H1 (cell line): Measurements from ENCODE around the gene DRD2. TPM values are rescaled to one million over a fixed set of nuclear protein-coding genes. Genes with fewer than 3 reads are reported as not detected.

Experiments
- BCL11A ChIP-seq, 2 experiments: IDR thresholded peaks; one replicate each; pipeline ENCODE4 v1.6.1; 2011; ENCODE audit warnings: low read depth in 2 of 2, low read length in 2 of 2, mild to moderate bottlenecking in 2 of 2
- MAFK ChIP-seq: IDR thresholded peaks from 2 replicates; pipeline ENCODE4 v1.6.1; 2012; ENCODE audit warnings: low read depth, mild to moderate bottlenecking, improper control_type of control experiment, low read length
- TEAD4 ChIP-seq: IDR thresholded peaks from 2 replicates; pipeline ENCODE4 v1.6.1; 2012; ENCODE audit warnings: low read depth, low read length, inconsistent platforms, mixed read lengths
- polyA plus RNA-seq, 7 experiments: library from polyadenylated mRNA; depleted of rRNA in 3 of 7; stranded (reverse) in 5 of 7; unstranded in 2 of 7; fragments of >200 nt in 5 of 7; fragments of 200-250 nt in 2 of 7; gene quantifications; 1 replicate in 5 of 7; 2 replicates in 1 of 7; 4 replicates in 1 of 7; pipeline versions ENCODE4 v1.2.1 to v1.2.3, GENCODE V29; 2011 to 2013; ENCODE audit warnings: missing spikeins in 2 of 7, mixed read lengths in 2 of 7
- total RNA-seq: library from RNA; stranded (reverse); fragmentation: NEBNext Ultra II Directional; extraction: Animal tissue kit (Norgen Biotek cat#: 25700); gene quantifications from 2 replicates; pipeline ENCODE4 v1.2.1, GENCODE V29; 2021
- TF ChIP-seq, protein P1 (sequence below): IDR thresholded peaks from 2 replicates; pipeline ENCODE4 v1.6.1; 2011; ENCODE audit warnings: low read length, improper control_type of control experiment

DRD2 gene
- total and polyA plus RNA-seq, 2 of the 8 experiments (the other 6 are each of a cell fraction or from before 2014, with no cell fraction given) = 0.26 to 0.41 TPM

DNA sequence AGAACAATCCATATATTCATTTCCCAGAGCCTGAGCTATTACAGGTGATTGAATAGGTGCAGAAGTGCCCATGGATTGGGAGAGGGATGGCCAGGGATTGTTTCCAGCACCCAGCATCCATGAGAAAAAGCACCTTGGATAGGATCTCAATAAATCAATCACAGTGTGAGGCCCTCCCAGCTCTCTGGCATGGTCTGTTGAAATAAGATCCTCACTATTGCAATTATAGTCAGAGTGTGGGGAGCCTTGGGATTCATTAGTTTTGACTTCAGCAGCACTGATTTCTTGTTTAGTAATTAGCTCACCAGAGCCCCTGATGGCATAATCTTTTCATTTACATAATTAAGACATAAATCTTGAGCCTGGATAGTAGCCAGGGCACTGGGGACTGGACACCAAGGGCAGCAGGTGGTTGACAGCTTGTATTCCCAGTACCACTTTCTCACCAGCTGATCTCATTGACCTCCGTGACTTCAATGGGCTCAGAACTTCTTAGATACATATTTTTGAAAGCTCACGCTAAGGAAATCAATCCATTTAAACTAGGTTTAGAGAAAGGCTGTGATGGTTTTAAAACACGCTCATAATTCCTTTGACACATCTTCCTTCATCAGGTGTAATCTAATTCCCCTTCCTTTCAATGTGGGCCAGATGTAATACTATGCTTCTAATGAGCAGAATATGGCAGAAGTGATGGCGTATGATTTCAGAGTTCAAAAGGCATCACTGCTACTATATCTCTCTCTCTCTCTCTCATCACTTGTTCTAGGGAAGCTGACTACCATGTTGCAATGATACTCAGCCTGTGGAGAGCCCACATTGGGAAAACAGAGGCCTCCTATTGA, 22.1 kb upstream of the DRD2 start (continued):
- TF ChIP-seq BCL11A (IDR thresholded peaks at IDR 0.05; ENCODE audit: low read depth in 2 of 2, low read length in 2 of 2) = no peak
- TF ChIP-seq, protein P1, sequence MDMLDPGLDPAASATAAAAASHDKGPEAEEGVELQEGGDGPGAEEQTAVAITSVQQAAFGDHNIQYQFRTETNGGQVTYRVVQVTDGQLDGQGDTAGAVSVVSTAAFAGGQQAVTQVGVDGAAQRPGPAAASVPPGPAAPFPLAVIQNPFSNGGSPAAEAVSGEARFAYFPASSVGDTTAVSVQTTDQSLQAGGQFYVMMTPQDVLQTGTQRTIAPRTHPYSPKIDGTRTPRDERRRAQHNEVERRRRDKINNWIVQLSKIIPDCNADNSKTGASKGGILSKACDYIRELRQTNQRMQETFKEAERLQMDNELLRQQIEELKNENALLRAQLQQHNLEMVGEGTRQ = no peak
- TF ChIP-seq MAFK = no peak
- TF ChIP-seq TEAD4 = no peak
